COLO668 (cell line): ENCODE measurements around the gene ITSN2.

Source experiments
- DNase-seq: peaks from one replicate; lab custom pipeline; 2025; ENCODE audit not compliant: unreplicated experiment; lab: John Stamatoyannopoulos, UW

The ITSN2 gene

GRCh38 chr2:24337890-24338289 is 22.4 kb downstream of the ITSN2 start:
- no peak for DNase-seq

- DNase-seq, result no peak
Observed at GRCh38 chr2:24336811-24337210, 23.5 kb downstream of the ITSN2 start.

GRCh38 chr2:24334245-24334633 is 26.1 kb downstream of the ITSN2 start:
- DNase-seq, result no peak

GRCh38 chr2:24332791-24333540 is 27.4 kb downstream of the ITSN2 start:
- DNase-seq, result no peak

- no peak for DNase-seq
Observed at GRCh38 chr2:24330161-24330560, 30.2 kb downstream of the ITSN2 start.

GRCh38 chr2:24329700-24330099 is 30.6 kb downstream of the ITSN2 start:
- DNase-seq, result no peak

- DNase-seq, result no peak
Observed at GRCh38 chr2:24328010-24328409, 32.3 kb downstream of the ITSN2 start.

GRCh38 chr2:24317491-24317920 is 42.8 kb downstream of the ITSN2 start:
- DNase-seq, result peak; percentile 39

GRCh38 chr2:24315669-24316068 is 44.7 kb downstream of the ITSN2 start:
- no peak for DNase-seq

- no peak for DNase-seq
Observed at GRCh38 chr2:24313744-24314632, 46.3 kb downstream of the ITSN2 start.

GRCh38 chr2:24307961-24308360 is 52.4 kb downstream of the ITSN2 start:
- DNase-seq, result no peak

- DNase-seq, result no peak
Observed at GRCh38 chr2:24304631-24305030, 55.7 kb downstream of the ITSN2 start.

- DNase-seq, result no peak
Observed at GRCh38 chr2:24304098-24304497, 56.2 kb downstream of the ITSN2 start.

- DNase-seq, result no peak
Observed at GRCh38 chr2:24301599-24301998, 58.7 kb downstream of the ITSN2 start.

- DNase-seq, result no peak
Observed at GRCh38 chr2:24297663-24298062, 62.7 kb downstream of the ITSN2 start.

- no peak for DNase-seq
Observed at GRCh38 chr2:24287171-24287570, 73.2 kb downstream of the ITSN2 start.

GRCh38 chr2:24285484-24286152 is 74.7 kb downstream of the ITSN2 start:
- no peak for DNase-seq

- DNase-seq, result no peak
Observed at GRCh38 chr2:24280645-24281044, 79.7 kb downstream of the ITSN2 start.

- no peak for DNase-seq
Observed at GRCh38 chr2:24280161-24280560, 80.2 kb downstream of the ITSN2 start.

GRCh38 chr2:24276349-24276899 is 83.9 kb downstream of the ITSN2 start:
- DNase-seq, result no peak

- no peak for DNase-seq
Observed at GRCh38 chr2:24274809-24275208, 85.5 kb downstream of the ITSN2 start.
